Smooth muscle cell of the brain vasculature (primary cell): Measurements from ENCODE around the gene CRIP2.

ENCODE experiments used
- DNase-seq: peaks from one replicate; pipeline ENCODE4 v3.0.0-alpha.2; 2012; ENCODE audit warnings: low read depth, low spot score

The CRIP2 gene

GRCh38 chr14:105527826-105528585, 53.4 kb downstream of the CRIP2 start:
- DNase-seq = peak; percentile 6

DNA sequence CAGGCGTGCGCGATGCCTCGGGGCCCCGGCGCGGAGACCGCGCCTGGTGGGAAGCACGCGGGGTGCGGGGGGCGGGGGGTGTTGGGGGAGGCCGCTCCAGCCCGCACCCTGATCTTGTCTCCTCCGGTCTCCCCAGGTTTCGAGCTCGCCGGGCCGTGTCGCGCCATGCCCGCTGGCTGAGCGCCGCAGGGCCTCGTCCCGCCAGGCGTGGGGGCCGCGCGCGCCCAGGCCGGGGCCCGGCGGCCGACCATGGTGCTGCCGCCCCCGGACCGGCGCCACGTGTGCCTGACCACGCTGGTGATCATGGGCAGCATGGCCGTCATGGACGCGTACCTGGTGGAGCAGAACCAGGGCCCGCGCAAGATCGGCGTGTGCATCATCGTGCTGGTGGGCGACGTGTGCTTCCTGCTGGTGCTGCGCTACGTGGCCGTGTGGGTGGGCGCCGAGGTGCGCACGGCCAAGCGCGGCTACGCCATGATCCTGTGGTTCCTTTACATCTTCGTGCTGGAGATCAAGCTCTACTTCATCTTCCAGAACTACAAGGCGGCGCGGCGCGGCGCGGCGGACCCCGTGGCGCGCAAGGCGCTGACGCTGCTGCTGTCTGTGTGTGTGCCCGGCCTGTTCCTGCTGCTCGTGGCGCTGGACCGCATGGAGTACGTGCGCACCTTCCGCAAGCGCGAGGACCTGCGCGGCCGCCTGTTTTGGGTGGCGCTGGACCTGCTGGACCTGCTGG, 54.1 kb downstream of the CRIP2 start:
- DNase-seq = no peak

DNA sequence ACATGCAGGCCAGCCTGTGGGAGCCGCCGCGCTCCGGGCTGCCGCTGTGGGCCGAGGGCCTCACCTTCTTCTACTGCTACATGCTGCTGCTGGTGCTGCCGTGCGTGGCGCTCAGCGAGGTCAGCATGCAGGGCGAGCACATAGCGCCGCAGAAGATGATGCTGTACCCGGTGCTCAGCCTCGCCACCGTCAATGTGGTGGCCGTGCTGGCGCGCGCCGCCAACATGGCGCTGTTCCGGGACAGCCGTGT, 54.6 kb downstream of the CRIP2 start:
- no peak for DNase-seq
